ENCODE data around the gene PARP3.
"Not testable (repeated sequence)": the region's sequence is repeated elsewhere in the genome, so short reads cannot be mapped to it uniquely, and the experiment has no call there.

Gene PARP3

GRCh38 chr3:51941798-51942602 lies at the start of gene PARP3, which contains the start of gene RRP9:
Gene PARP3 (plus strand): TSS chr3:51942363. CDS start chr3:51943356, 993 bp downstream.
Gene RRP9 (minus strand): TSS chr3:51941904. CDS start chr3:51941867, 37 bp downstream.
- DNase-seq (ENCODE audit: low read depth in 4 of 4, low spot score in 1 of 4): peak; percentile 97 to 100 (median 99)

- DNase-seq (ENCODE audit: low read depth in 4 of 4, low spot score in 1 of 4): no peak
Observed at GRCh38 chr3:51894391-51894790, 47.8 kb upstream of the PARP3 start.

DNA sequence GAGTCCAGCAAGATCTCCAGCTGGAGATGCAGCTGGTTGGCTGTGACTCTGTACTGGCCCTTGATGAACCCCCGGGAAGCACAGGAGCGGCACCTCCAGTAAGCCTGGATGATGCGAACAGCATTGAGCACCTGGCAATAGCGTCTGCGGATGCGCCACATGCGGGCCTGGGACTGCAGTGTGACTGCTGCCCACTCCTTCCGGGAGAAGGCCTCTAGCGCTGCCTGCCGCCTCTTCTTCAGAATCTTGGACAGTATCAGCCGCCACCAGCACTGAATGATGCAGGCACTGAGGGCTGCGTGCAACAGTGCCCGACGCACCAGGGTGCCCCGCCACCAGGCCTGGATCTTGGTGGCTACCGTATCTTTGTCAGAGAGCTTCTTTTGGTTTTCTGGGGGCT lies 47.2 kb upstream of the PARP3 start:
- DNase-seq (ENCODE audit: low read depth in 4 of 4, low spot score in 1 of 4): no peak

- DNase-seq (ENCODE audit: low read depth in 4 of 4, low spot score in 1 of 4): no peak
Observed at GRCh38 chr3:51896607-51897305, 45.4 kb upstream of the PARP3 start.

GRCh38 chr3:51897391-51897790 lies 44.8 kb upstream of the PARP3 start:
- no peak for DNase-seq (ENCODE audit: low read depth in 4 of 4, low spot score in 1 of 4)

- DNase-seq (ENCODE audit: low read depth in 4 of 4, low spot score in 1 of 4): not testable (repeated sequence)
Observed at GRCh38 chr3:51900043-51900442, 42.1 kb upstream of the PARP3 start.

- peak in 1 of 4 experiments; percentile 13 for DNase-seq (ENCODE audit: low read depth in 4 of 4, low spot score in 1 of 4)
Observed at GRCh38 chr3:51902361-51902760, 39.8 kb upstream of the PARP3 start.

GRCh38 chr3:51904034-51904823 lies 37.9 kb upstream of the PARP3 start:
- DNase-seq (ENCODE audit: low read depth in 4 of 4, low spot score in 1 of 4): no peak

DNA sequence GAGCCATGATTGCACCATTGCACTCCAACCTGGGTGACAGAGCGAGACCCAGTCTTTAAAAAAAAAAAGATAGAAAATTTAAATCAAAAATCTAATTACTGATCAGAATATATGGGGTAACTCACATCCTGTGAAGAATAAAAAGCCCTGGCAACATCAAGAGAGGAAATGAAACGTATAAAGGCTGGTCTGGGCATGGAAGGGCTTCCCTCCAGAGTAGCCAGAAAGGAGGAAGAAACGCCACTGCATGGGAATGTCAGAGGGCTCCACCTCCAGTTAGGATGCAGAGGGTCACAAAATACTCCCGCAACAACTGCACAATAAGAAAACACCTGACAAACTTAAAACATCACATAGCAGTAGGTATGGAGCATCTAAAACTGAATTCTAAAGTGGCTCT lies 34.1 kb upstream of the PARP3 start:
- no peak for DNase-seq (ENCODE audit: low read depth in 4 of 4, low spot score in 1 of 4)

DNA sequence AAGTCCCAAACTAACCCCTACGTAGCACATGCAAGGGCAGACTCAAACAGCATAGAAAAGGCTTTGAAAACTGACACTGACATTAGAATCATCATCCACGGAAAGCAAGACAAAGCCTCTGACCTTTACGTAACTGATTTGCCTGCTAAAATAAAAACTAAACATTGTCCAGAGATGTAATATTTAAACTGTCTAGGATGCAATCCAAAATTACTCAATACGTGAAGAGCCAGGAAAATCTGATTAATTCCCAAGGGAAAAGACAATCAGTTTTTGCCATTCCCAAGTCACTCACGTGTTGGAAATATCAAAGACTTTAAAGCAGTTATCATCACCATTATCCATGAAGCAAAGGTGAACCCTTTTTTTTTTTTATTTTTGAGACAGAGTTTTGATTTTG lies 25.7 kb upstream of the PARP3 start:
- DNase-seq (ENCODE audit: low read depth in 4 of 4, low spot score in 1 of 4): no peak

- DNase-seq (ENCODE audit: low read depth in 4 of 4, low spot score in 1 of 4): no peak
Observed at GRCh38 chr3:51921081-51921578, 21.0 kb upstream of the PARP3 start.

- no peak for DNase-seq (ENCODE audit: low read depth in 4 of 4, low spot score in 1 of 4)
Observed at GRCh38 chr3:51927061-51927977, 14.8 kb upstream of the PARP3 start.

- no peak for DNase-seq (ENCODE audit: low read depth in 4 of 4, low spot score in 1 of 4)
Observed at GRCh38 chr3:51928438-51928837, 13.7 kb upstream of the PARP3 start.

DNA sequence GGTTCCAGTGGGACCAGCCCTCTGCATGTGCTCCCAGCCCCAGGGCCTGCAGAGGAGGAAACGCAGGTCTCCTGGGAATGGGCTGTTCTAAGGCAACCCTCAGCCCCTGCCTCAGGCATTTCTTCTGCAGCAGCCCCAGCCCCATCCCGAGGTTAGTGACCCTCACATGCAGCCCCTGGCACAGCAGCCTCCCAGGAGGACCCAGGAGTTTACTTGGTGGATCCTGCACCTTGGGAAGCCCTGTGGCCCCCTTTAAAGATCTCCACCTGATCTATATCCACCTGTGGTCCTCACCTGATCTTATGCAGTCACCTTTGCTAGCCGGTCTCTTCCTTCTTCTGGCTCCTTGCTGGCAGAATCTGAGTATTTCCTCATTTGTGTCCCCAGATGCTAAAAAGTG lies 13.2 kb upstream of the PARP3 start:
- not testable (repeated sequence) for DNase-seq (ENCODE audit: low read depth in 4 of 4, low spot score in 1 of 4)

DNA sequence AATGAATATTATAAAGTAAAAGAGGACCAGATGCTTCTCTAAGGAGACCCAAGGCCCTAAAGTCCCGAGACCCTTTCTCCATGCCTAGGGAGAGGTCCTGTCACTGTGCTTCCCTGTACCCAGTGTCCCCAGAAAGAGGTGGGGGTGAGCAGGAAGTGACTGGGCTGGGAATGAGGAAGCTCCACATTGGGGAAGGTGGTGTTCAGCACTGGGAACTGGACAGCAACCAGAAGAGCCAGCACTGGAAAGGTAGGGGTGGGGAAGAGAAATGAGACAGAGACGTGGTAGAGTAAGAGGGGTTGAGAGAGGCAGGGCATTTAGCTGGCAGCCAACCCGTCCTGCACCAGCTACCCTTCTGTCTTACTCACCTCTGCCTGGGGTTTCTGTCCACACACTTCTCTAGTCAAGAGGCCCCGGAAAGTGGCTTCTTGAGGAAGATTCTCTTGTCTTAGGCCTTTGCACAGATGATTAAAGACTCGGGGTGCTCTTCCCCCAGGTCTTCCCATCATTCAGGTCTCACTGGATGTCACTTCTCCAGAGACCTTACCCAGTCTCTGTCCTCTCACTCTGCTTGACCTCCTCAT lies 12.7 kb upstream of the PARP3 start:
- DNase-seq (ENCODE audit: low read depth in 4 of 4, low spot score in 1 of 4): no peak

GRCh38 chr3:51930439-51930838 lies 11.7 kb upstream of the PARP3 start:
- DNase-seq (ENCODE audit: low read depth in 4 of 4, low spot score in 1 of 4): no peak

DNA sequence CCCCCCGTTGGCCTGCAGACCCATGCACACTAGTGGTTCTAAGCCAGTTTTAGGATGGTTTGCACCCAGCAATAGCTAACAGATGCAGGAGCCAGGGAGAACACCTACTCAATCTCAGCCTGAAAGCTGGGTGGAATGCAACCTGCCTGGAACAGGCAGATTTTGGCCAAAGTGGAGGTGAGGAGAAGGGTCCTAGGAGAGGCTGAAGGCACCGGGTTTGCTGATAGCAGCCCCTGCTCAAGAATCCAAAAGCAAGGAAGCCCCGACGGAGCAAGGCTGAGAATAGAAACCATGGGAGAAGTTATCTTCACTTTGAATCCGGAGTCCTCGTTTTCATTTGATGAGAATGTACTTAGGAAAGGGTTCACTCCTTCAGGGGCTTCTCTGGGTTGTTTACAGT lies 10.4 kb upstream of the PARP3 start:
- no peak for DNase-seq (ENCODE audit: low read depth in 4 of 4, low spot score in 1 of 4)

GRCh38 chr3:51932471-51933370 lies 9.4 kb upstream of the PARP3 start:
- no peak for DNase-seq (ENCODE audit: low read depth in 4 of 4, low spot score in 1 of 4)

All from stimulated activated CD4-positive, alpha-beta T cell treated with anti-CD3 and anti-CD28 coated beads, Interleukin-1b, Interleukin-23, amount 100 ng/mL, for 24 hours (primary cell).